ENCODE data around the gene APOBEC3C.
"Not testable (repeated sequence)": the region's sequence is repeated elsewhere in the genome, so short reads cannot be mapped to it uniquely, and the experiment has no call there.

- not testable (repeated sequence) for TF ChIP-seq CTCF, POLR2AphosphoS5, POLR2A (IDR thresholded peaks at IDR 0.05)
Observed at GRCh38 chr22:39013561-39013941, 506 bp upstream of the APOBEC3C start.
